Subcutaneous adipose tissue (tissue), 4 donors: ENCODE results near the gene CD84. TPM values are rescaled to one million over a fixed set of nuclear protein-coding genes. Genes with fewer than 3 reads are reported as not detected.

Experiments used
- CTCF ChIP-seq: fragments of 450-650 bp; IDR thresholded peaks from one replicate; pipeline ENCODE4 v1.5.1; 2016; ENCODE audit warnings: low read depth, mild to moderate bottlenecking, control low read depth, antibody characterized with exemption, moderate library complexity
- total RNA-seq, 4 donors: library from RNA; depleted of rRNA; stranded (reverse); fragments of >200 nt; gene quantifications; one replicate each; pipeline ENCODE4 v1.1.0, GENCODE V29; 2016

Gene CD84
- total RNA-seq, 4 donors from 2014 or later = 9.4 to 67.0 (median 25.7) TPM

GRCh38 chr1:160608514-160608913 lies 29.2 kb upstream of the CD84 start:
- TF ChIP-seq CTCF = no peak

GRCh38 chr1:160608057-160608456 lies 28.8 kb upstream of the CD84 start:
- no peak for TF ChIP-seq CTCF

- TF ChIP-seq CTCF = no peak
Observed at GRCh38 chr1:160607672-160608032, 28.4 kb upstream of the CD84 start.

- no peak for TF ChIP-seq CTCF
Observed at GRCh38 chr1:160607011-160607671, 27.8 kb upstream of the CD84 start.

- TF ChIP-seq CTCF = no peak
Observed at GRCh38 chr1:160606611-160607010, 27.3 kb upstream of the CD84 start.

GRCh38 chr1:160605792-160606479 lies 26.6 kb upstream of the CD84 start:
- TF ChIP-seq CTCF = no peak

GRCh38 chr1:160605205-160605604 lies 25.9 kb upstream of the CD84 start:
- TF ChIP-seq CTCF = no peak
